B cell (primary cell): ENCODE data around the gene HS3ST3B1. TPM values are rescaled to one million over a fixed set of nuclear protein-coding genes. Genes with fewer than 3 reads are reported as not detected.

Source experiments
- ATAC-seq: fragments of 200-7000 bp; cut with Tn5 transposase; one replicate; pipeline ENCODE4 v1.10.0; 2021; ENCODE audit warnings: low read depth, mild to moderate bottlenecking, moderate number of reproducible peaks, moderate library complexity
- CTCF ChIA-PET: fragments of 350-600 bp; sonication (Branson Sonifier 250); formaldehyde crosslinking; loops from one replicate; lab custom pipeline; 2021; ENCODE audit warnings: antibody characterized with exemption, inconsistent platforms; lab: Charles Lee
- POLR2A ChIA-PET: fragments of 350-600 bp; sonication (Branson Sonifier 250); formaldehyde crosslinking; loops from one replicate; lab custom pipeline; 2021; ENCODE audit warnings: antibody characterized with exemption; lab: Charles Lee
- DNase-seq: peaks from one replicate; pipeline ENCODE4 v3.0.0; 2013
- H2AFZ ChIP-seq: 2 replicates; pipeline ENCODE4 v1.6.1; 2012; ENCODE audit warnings: mild to moderate bottlenecking, low read depth, low read length; ENCODE audit not compliant: insufficient read depth, poor library complexity, severe bottlenecking
- H3K27ac ChIP-seq, 2 donors: 1 replicate in 1 of 2; 2 replicates in 1 of 2; pipeline ENCODE4 v1.5.1; 2012 to 2013; ENCODE audit warnings: low read length in 2 of 2, mild to moderate bottlenecking in 2 of 2, moderate library complexity in 1 of 2
- H3K27me3 ChIP-seq, 4 experiments: fragments of 200-600 bp in 1 of 4; sonication (generic) in 1 of 4; replicated peaks in 1 of 4; 1 replicate in 2 of 4; 2 replicates in 2 of 4; pipeline versions ENCODE4 v1.6.1 to v1.7.0; 2013 to 2016; ENCODE audit warnings: low read length in 3 of 4, mild to moderate bottlenecking in 2 of 4, mixed read lengths in 1 of 4, moderate library complexity in 1 of 4; ENCODE audit not compliant: insufficient read depth in 4 of 4, control insufficient read depth in 3 of 4; ENCODE audit errors: control extremely low read depth in 1 of 4
- H3K36me3 ChIP-seq, 2 experiments: replicated peaks in 1 of 2; 1 replicate in 1 of 2; 2 replicates in 1 of 2; pipeline versions ENCODE4 v1.6.1 to v1.7.1; 2013; ENCODE audit warnings: low read length in 1 of 2; ENCODE audit not compliant: insufficient read depth in 2 of 2, control insufficient read depth in 1 of 2; ENCODE audit errors: control extremely low read depth in 1 of 2, extremely low read depth in 1 of 2
- H3K4me1 ChIP-seq, 2 donors: fragments of 200-600 bp in 1 of 2; sonication (generic) in 1 of 2; 1 replicate in 1 of 2; 2 replicates in 1 of 2; pipeline versions ENCODE4 v1.5.1 to v1.6.1; 2013 to 2017; ENCODE audit warnings: low read length in 2 of 2; ENCODE audit not compliant: control insufficient read depth in 2 of 2, insufficient read depth in 2 of 2
- H3K4me2 ChIP-seq: replicated peaks from 2 replicates; pipeline ENCODE3; 2012; ENCODE audit warnings: mild to moderate bottlenecking, low read depth, low read length; ENCODE audit not compliant: poor library complexity, severe bottlenecking
- H3K4me3 ChIP-seq, 5 experiments: fragments of 200-600 bp in 1 of 5; sonication (generic) in 1 of 5; 1 replicate in 3 of 5; 2 replicates in 2 of 5; pipeline versions ENCODE4 v1.5.1 to v1.7.0; 2011 to 2016; ENCODE audit warnings: low read length in 4 of 5, mild to moderate bottlenecking in 4 of 5, low read depth in 2 of 5, control low read depth in 1 of 5, moderate library complexity in 1 of 5; ENCODE audit not compliant: insufficient read depth in 1 of 5; ENCODE audit errors: control extremely low read depth in 1 of 5, extremely low read depth in 1 of 5
- H3K79me2 ChIP-seq: fragments of 200-600 bp; sonication (generic); one replicate; pipeline ENCODE4 v1.6.0; 2016; ENCODE audit warnings: low read length; ENCODE audit not compliant: control insufficient read depth, insufficient read depth
- H3K9ac ChIP-seq: fragments of 200-600 bp; sonication (generic); 2 replicates; pipeline ENCODE4 v1.6.1; 2017; ENCODE audit warnings: mild to moderate bottlenecking, low read length, moderate library complexity
- H3K9me3 ChIP-seq, 3 donors: one replicate each; pipeline versions ENCODE4 v1.6.1 to v1.7.1; 2013; ENCODE audit warnings: low read length in 2 of 3; ENCODE audit not compliant: control insufficient read depth in 2 of 3, insufficient read depth in 1 of 3; ENCODE audit errors: control extremely low read depth in 1 of 3
- H4K20me1 ChIP-seq: 2 replicates; pipeline ENCODE4 v1.6.0; 2012; ENCODE audit warnings: mild to moderate bottlenecking, low read length; ENCODE audit not compliant: insufficient read depth, control insufficient read depth, poor library complexity, severe bottlenecking
- H3K27ac Mint-ChIP-seq: one replicate; pipeline ENCODE4 v1.8.0; 2021; ENCODE audit warnings: mixed read lengths
- H3K27me3 Mint-ChIP-seq: one replicate; pipeline ENCODE4 v1.8.0; 2021; ENCODE audit warnings: mixed read lengths
- H3K4me1 Mint-ChIP-seq: one replicate; pipeline ENCODE4 v1.8.0; 2021; ENCODE audit warnings: mixed read lengths
- H3K4me3 Mint-ChIP-seq: one replicate; pipeline ENCODE4 v1.8.0; 2021; ENCODE audit warnings: mixed read lengths
- H3K9me3 Mint-ChIP-seq: one replicate; pipeline ENCODE4 v1.8.0; 2022; ENCODE audit warnings: mixed read lengths; ENCODE audit not compliant: insufficient read depth
- CTCF ChIP-seq: fragments of 200-600 bp; IDR thresholded peaks from one replicate; pipeline ENCODE4 v1.8.0; 2022; ENCODE audit warnings: antibody characterized with exemption, mild to moderate bottlenecking
- EZH2 ChIP-seq: IDR thresholded peaks from 2 replicates; pipeline ENCODE4 v1.6.1; 2012; ENCODE audit warnings: borderline replicate concordance, low read depth, mild to moderate bottlenecking, moderate library complexity, low read length; ENCODE audit not compliant: insufficient read depth, poor library complexity, severe bottlenecking
- WGBS: methylation state at CpG from one replicate; pipeline ENCODE4 v1.1.5; 2013; ENCODE audit warnings: missing lambda C conversion rate; ENCODE audit not compliant: insufficient coverage; 5-methylcytosine and 5-hydroxymethylcytosine counted together
- intact Hi-C: fragments of 100-400 bp; cut with micrococcal nuclease; formaldehyde crosslinking; loops from one replicate; pipeline ENCODE4 v1.10.0; 2022
- polyA plus RNA-seq: library from polyadenylated mRNA; depleted of rRNA; stranded (reverse); fragments of >200 nt; gene quantifications from 2 replicates; pipeline ENCODE4 v1.2.3, GENCODE V29; 2012
- total RNA-seq, 2 donors: library from RNA; stranded (reverse); fragments of 120-200 nt in 1 of 2; gene quantifications; 1 replicate in 1 of 2; 2 replicates in 1 of 2; pipeline versions ENCODE4 v1.2.3 to v1.2.4, GENCODE V29; 2013 to 2022

Gene HS3ST3B1
- total and polyA plus RNA-seq, 2 donors (not counting 1 experiment from before 2014, with no cell fraction given), result 0.75 to 8.4 TPM

DNA sequence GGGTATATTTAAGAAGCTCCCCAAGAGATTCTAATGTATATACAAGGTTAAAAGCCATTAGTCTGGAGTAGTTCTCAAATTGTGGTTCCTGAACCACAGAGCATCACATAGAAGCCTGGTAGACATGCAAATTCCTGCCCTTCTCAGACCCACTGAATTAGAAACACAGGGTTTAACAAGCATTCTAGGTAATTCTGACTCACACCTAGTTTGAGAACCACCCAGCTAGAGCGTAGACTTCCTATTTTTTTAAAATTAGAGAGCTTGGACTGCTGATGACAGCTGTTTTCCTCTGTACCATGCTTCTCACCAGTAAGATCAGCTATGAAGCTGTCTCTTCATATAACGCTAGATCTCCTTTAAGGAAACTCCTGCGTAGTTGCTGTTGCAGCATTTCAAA lies 50.6 kb downstream of the HS3ST3B1 start:
- H2AFZ ChIP-seq, result no peak overlapping the region
- H3K9ac ChIP-seq, result no peak overlapping the region
- DNase-seq, result peak; percentile 79
- Mint-ChIP-seq H3K9me3 (no peaks in the 10 kb centered on the region), H3K27me3 (peaks cover 33% of the 10 kb centered on the region), H3K4me3 (peak overlapping the region; percentile 60), H3K4me1 (peaks cover 27% of the 10 kb centered on the region), H3K27ac (peak overlapping the region; percentile 64)
- peak overlapping the region; percentile 16 for H3K4me2 ChIP-seq
- no peak overlapping the region for H3K27ac ChIP-seq
- TF ChIP-seq EZH2 (no peak), CTCF (no peak)
- POLR2A ChIA-PET, result interaction anchor here (0.8 to 2.2 kb wide), 3 partner anchors 50 to 149 kb away, joined by 3 to 21 read pairs (median 4); partner anchors contain the start of gene HS3ST3B1
- H3K4me1 ChIP-seq, result peaks cover 15 to 20% of the 10 kb centered on the region in 2 donors
- intact Hi-C loops, result loop anchor here (1.0 kb wide), 3 partner anchors 8 to 77 kb away; no protein-coding TSS in a partner anchor
- WGBS, result 23% methylated on average over 3 of the region's 3 CpGs
- peak; percentile 93 for ATAC-seq
- CTCF ChIA-PET, result interaction anchor here (0.6 to 3.2 kb wide), 5 partner anchors 21 to 202 kb away, joined by 3 to 24 read pairs (median 3); partner anchors contain the start of gene HS3ST3B1
- H4K20me1 ChIP-seq, result no peaks in the 10 kb centered on the region
- H3K4me3 ChIP-seq, result no peak overlapping the region
- no peaks in the 10 kb centered on the region for H3K79me2 ChIP-seq
- peaks cover 0 to 2% of the 10 kb centered on the region in 2 experiments for H3K36me3 ChIP-seq
- peaks cover 0 to 5% (median 0%) of the 10 kb centered on the region in 3 donors for H3K9me3 ChIP-seq
- H3K27me3 ChIP-seq, result peaks cover 0 to 53% (median 41%) of the 10 kb centered on the region in 4 experiments

GRCh38 chr17:14352136-14352535 lies 51.3 kb downstream of the HS3ST3B1 start:
- peaks cover 0 to 2% (median 0%) of the 10 kb centered on the region in 3 donors for H3K9me3 ChIP-seq
- WGBS, result no CpG with 5 or more reads among the region's 2 CpGs
- peaks cover 33% of the 10 kb centered on the region for H3K27me3 Mint-ChIP-seq
- peak overlapping the region; percentile 60 for H3K4me3 Mint-ChIP-seq
- no peak overlapping the region for H3K27ac ChIP-seq
- intact Hi-C loops, result no loop called here
- CTCF ChIA-PET, result interaction anchor here (0.6 to 3.2 kb wide), 4 partner anchors 21 to 76 kb away, joined by 3 to 24 read pairs (median 8); partner anchors contain the start of gene HS3ST3B1
- peaks cover 15% of the 10 kb centered on the region in 2 donors for H3K4me1 ChIP-seq
- H3K27ac Mint-ChIP-seq, result peak overlapping the region; percentile 64
- no peak for DNase-seq
- H2AFZ ChIP-seq, result no peak overlapping the region
- peaks cover 0 to 2% of the 10 kb centered on the region in 2 experiments for H3K36me3 ChIP-seq
- H3K9ac ChIP-seq, result no peak overlapping the region
- no peaks in the 10 kb centered on the region for H4K20me1 ChIP-seq
- POLR2A ChIA-PET, result interaction anchor here (1.4 to 2.2 kb wide), 2 partner anchors 50 to 77 kb away, joined by 4 to 21 read pairs; partner anchors contain the start of gene HS3ST3B1
- peaks cover 27% of the 10 kb centered on the region for H3K4me1 Mint-ChIP-seq
- H3K9me3 Mint-ChIP-seq, result no peaks in the 10 kb centered on the region
- H3K27me3 ChIP-seq, result peaks cover 0 to 47% (median 40%) of the 10 kb centered on the region in 4 experiments
- peak overlapping the region; percentile 16 for H3K4me2 ChIP-seq
- TF ChIP-seq CTCF (no peak), EZH2 (no peak)
- H3K79me2 ChIP-seq, result no peaks in the 10 kb centered on the region
- ATAC-seq, result no peak
- no peak overlapping the region for H3K4me3 ChIP-seq
